ENCODE measurements around the gene CTRL. TPM values are rescaled to one million over a fixed set of nuclear protein-coding genes. Genes with fewer than 3 reads are reported as not detected.
"Not testable (repeated sequence)": the region's sequence is repeated elsewhere in the genome, so short reads cannot be mapped to it uniquely, and the experiment has no call there.

The CTRL gene
- total RNA-seq, 1 donor from 2014 or later, result 0.59 TPM

DNA sequence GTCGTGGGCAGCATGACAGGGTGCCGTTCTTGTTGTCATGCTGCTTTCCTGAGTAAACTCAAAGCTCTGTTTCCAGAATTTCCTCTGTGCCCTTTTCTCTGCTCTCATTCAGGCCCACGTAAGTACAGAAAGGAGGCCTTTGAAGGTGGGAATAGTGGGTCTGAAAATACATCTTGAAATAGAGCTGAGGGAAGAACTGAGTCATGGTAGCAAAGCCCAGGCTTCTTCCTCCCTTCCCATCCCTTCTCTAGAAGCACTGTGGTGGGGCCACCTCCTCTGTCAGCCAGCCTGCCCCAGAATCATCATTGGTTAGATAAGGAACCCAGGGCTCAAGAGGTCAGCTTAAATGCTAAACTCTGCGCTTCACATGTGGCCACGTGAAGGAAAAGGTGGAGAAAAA is 9.4 kb downstream of the CTRL start:
- TF ChIP-seq, protein P1, sequence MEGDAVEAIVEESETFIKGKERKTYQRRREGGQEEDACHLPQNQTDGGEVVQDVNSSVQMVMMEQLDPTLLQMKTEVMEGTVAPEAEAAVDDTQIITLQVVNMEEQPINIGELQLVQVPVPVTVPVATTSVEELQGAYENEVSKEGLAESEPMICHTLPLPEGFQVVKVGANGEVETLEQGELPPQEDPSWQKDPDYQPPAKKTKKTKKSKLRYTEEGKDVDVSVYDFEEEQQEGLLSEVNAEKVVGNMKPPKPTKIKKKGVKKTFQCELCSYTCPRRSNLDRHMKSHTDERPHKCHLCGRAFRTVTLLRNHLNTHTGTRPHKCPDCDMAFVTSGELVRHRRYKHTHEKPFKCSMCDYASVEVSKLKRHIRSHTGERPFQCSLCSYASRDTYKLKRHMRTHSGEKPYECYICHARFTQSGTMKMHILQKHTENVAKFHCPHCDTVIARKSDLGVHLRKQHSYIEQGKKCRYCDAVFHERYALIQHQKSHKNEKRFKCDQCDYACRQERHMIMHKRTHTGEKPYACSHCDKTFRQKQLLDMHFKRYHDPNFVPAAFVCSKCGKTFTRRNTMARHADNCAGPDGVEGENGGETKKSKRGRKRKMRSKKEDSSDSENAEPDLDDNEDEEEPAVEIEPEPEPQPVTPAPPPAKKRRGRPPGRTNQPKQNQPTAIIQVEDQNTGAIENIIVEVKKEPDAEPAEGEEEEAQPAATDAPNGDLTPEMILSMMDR (IDR thresholded peaks at IDR 0.05), result no peak
- intact Hi-C loops (cut with DNase I), result no loop called here
- DNase-seq (no peak), ATAC-seq (no peak)
- Histone ChIP-seq H3K9me3 (no peaks in the 10 kb centered on the region), H3K27ac (no peak overlapping the region), H3K27me3 (ENCODE audit: low read depth) (no peaks in the 10 kb centered on the region), H3K4me3 (no peak overlapping the region), H3K4me1 (peaks cover 43% of the 10 kb centered on the region), H3K36me3 (peaks cover 41% of the 10 kb centered on the region)

- Histone ChIP-seq H3K4me3 (no peak overlapping the region), H3K27me3 (ENCODE audit: low read depth) (no peaks in the 10 kb centered on the region), H3K4me1 (peaks cover 43% of the 10 kb centered on the region), H3K27ac (no peak overlapping the region), H3K36me3 (peaks cover 47% of the 10 kb centered on the region), H3K9me3 (no peaks in the 10 kb centered on the region)
- DNase-seq, result no peak
- intact Hi-C loops (cut with DNase I), result no loop called here
- TF ChIP-seq, protein P1 (IDR thresholded peaks at IDR 0.05), result no peak
- no peak for ATAC-seq
Measured at GRCh38 chr16:67919622-67920221, 11.9 kb downstream of the CTRL start.

DNA sequence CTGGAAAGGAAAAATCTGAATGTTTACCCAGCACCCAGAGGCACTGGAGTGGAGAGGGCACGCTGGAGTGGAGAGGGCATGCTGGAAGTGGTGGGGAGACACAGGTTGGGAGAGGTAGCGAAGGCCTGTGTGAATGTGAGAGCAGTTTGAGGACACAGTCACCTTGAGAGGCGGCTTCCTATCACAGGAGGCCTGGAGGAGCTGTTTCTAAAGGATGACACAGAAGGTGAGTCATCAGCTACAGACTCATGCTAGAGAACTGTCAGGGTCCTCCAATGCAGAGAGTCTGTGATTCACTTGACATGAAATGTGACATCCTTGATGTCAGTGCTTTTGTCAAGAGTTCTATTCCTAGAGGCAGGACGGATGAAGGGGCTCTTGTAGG is 13.8 kb downstream of the CTRL start:
- H3K4me1 ChIP-seq, result peaks cover 30% of the 10 kb centered on the region
- intact Hi-C loops (cut with DNase I), result no loop called here
- no peaks in the 10 kb centered on the region for H3K9me3 ChIP-seq
- peak; percentile 48 for DNase-seq
- peak; percentile 55 to 74 for ATAC-seq
- H3K36me3 ChIP-seq, result peaks cover 42% of the 10 kb centered on the region
- H3K27me3 ChIP-seq (ENCODE audit: low read depth), result no peaks in the 10 kb centered on the region
- TF ChIP-seq, protein P1 (IDR thresholded peaks at IDR 0.05), result no peak
- H3K27ac ChIP-seq, result no peak overlapping the region
- no peak overlapping the region for H3K4me3 ChIP-seq

DNA sequence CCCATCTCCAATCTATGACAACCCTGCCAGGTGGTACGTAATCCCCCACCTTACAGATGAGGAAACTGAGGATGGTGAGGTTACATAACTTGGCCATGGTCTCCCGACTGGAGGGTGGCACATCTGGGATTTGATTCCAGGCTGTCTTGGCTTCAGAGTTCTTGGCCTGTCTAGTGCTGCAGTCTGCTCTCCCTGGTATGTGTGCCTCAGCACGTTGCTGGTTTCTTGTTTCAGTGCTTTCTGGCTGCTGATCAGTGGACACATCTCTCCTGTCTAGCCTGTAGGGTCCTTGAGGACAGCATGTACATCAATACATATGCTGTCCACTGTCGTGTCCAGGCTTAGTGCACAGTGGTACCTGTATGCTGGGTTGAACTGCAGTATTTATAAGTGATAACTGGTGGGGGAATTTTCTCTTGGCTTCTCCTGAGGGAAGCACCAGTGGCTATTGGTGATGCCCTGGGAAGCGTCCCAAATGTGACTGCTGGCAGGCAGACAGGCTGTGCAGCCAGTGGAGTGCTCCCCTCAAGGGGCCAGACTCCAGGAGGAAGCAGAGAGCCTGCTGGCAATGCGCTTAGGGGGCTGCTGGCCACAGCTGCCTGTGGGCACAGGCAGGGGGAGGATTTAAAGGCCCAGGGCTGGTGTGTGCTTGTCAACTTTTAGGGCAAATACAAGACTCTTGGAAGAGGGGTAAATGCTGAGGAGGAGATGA is 14.4 kb downstream of the CTRL start:
- H3K4me3 ChIP-seq, result no peak overlapping the region
- ATAC-seq (peak; percentile 48 to 56), DNase-seq (peak; percentile 53)
- H3K4me1 ChIP-seq, result peaks cover 30% of the 10 kb centered on the region
- H3K27me3 ChIP-seq (ENCODE audit: low read depth), result no peaks in the 10 kb centered on the region
- no peak overlapping the region for H3K27ac ChIP-seq
- no peaks in the 10 kb centered on the region for H3K9me3 ChIP-seq
- intact Hi-C loops (cut with DNase I), result no loop called here
- TF ChIP-seq, protein P1 (IDR thresholded peaks at IDR 0.05), result no peak
- H3K36me3 ChIP-seq, result peaks cover 41% of the 10 kb centered on the region

- Histone ChIP-seq H3K9me3 (no peaks in the 10 kb centered on the region), H3K4me1 (peaks cover 30% of the 10 kb centered on the region), H3K36me3 (peaks cover 46% of the 10 kb centered on the region), H3K27me3 (ENCODE audit: low read depth) (no peaks in the 10 kb centered on the region), H3K27ac (no peak overlapping the region), H3K4me3 (no peak overlapping the region)
- TF ChIP-seq, protein P1 (IDR thresholded peaks at IDR 0.05), result no peak
- intact Hi-C loops (cut with DNase I), result no loop called here
- ATAC-seq (no peak), DNase-seq (no peak)
Measured at GRCh38 chr16:67915831-67916723, 15.6 kb downstream of the CTRL start.

- H3K27me3 ChIP-seq (ENCODE audit: low read depth); H3K27ac ChIP-seq; ATAC-seq; H3K9me3 ChIP-seq; intact Hi-C loops (cut with DNase I); DNase-seq; H3K4me3 ChIP-seq: not testable (repeated sequence)
- H3K36me3 ChIP-seq, result peaks cover 48% of the 10 kb centered on the region
- H3K4me1 ChIP-seq, result peaks cover 30% of the 10 kb centered on the region
Measured at GRCh38 chr16:67915496-67915769, 16.2 kb downstream of the CTRL start.
